Endothelial cell of umbilical vein (primary cell): ENCODE data around the gene SNAI3. TPM values are rescaled to one million over a fixed set of nuclear protein-coding genes. Genes with fewer than 3 reads are reported as not detected.

ENCODE experiments used
- BruUV-seq: library from RNA; stranded (reverse); fragments of 400-500 nt; replicated peaks from 2 replicates; lab custom pipeline; 2021; lab: Mats Ljungman, UMichigan
- CTCF ChIA-PET: fragments of 300-600, 350-600 bp; sonication (Branson Sonifier 250); formaldehyde crosslinking; loops from one replicate; lab custom pipeline; 2021; ENCODE audit warnings: antibody characterized with exemption, inconsistent platforms; lab: Charles Lee
- POLR2A ChIA-PET: fragments of 300-600, 350-600 bp; sonication (Branson Sonifier 250); formaldehyde crosslinking; loops from one replicate; lab custom pipeline; 2021; ENCODE audit warnings: antibody characterized with exemption, inconsistent platforms; lab: Charles Lee
- DNase-seq: peaks from one replicate; pipeline ENCODE4 v3.0.0-alpha.2; 2011; ENCODE audit warnings: low read depth, low spot score
- FAIRE-seq: peaks from 2 replicates; lab custom pipeline; 2011; peaks lifted over from hg19 to GRCh38; lab: Jason Lieb, UNC
- H2AFZ ChIP-seq: 2 replicates; pipeline ENCODE4 v1.6.0; 2012; ENCODE audit warnings: low read depth, low read length, control low read depth, inconsistent platforms
- H3K27ac ChIP-seq: 2 replicates; pipeline ENCODE4 v1.5.1; 2011; ENCODE audit warnings: low read depth, mild to moderate bottlenecking, control low read depth, low read length, moderate library complexity; ENCODE audit not compliant: insufficient read depth
- H3K27me3 ChIP-seq, 2 experiments: 2 replicates each; pipeline versions ENCODE4 v1.6.0 to v1.6.1; 2011; ENCODE audit warnings: low read length in 2 of 2, mixed read lengths in 1 of 2; ENCODE audit not compliant: control insufficient read depth in 2 of 2, insufficient read depth in 2 of 2
- H3K36me3 ChIP-seq, 2 experiments: 2 replicates in 1 of 2; 3 replicates in 1 of 2; pipeline ENCODE4 v1.5.1; 2011; ENCODE audit warnings: low read length in 2 of 2, mild to moderate bottlenecking in 1 of 2, moderate library complexity in 1 of 2; ENCODE audit not compliant: control insufficient read depth in 2 of 2, insufficient read depth in 2 of 2; ENCODE audit errors: extremely low read depth in 1 of 2
- H3K4me1 ChIP-seq: 3 replicates; pipeline ENCODE4 v1.5.1; 2011; ENCODE audit warnings: mild to moderate bottlenecking, low read length; ENCODE audit not compliant: control insufficient read depth, insufficient read depth; ENCODE audit errors: extremely low read depth
- H3K4me2 ChIP-seq: 2 replicates; pipeline ENCODE4 v1.6.1; 2011; ENCODE audit warnings: low read length, control low read depth, mixed read lengths; ENCODE audit not compliant: insufficient read depth
- H3K4me3 ChIP-seq, 3 experiments: fragments of 200-600 bp in 1 of 3; sonication (generic), shearing (Covaris generic) in 1 of 3; replicated peaks in 1 of 3; 2 replicates each; pipeline ENCODE4 v1.5.1; 2011 to 2016; ENCODE audit warnings: control low read depth in 3 of 3, low read length in 3 of 3, mild to moderate bottlenecking in 2 of 3, inconsistent platforms in 1 of 3, low read depth in 1 of 3, moderate library complexity in 1 of 3; ENCODE audit not compliant: insufficient read depth in 1 of 3
- H3K79me2 ChIP-seq: 2 replicates; pipeline ENCODE4 v1.6.0; 2012; ENCODE audit warnings: low read length, inconsistent platforms; ENCODE audit not compliant: control insufficient read depth, insufficient read depth
- H3K9ac ChIP-seq: replicated peaks from 2 replicates; pipeline ENCODE3; 2011; ENCODE audit warnings: low read length, control low read depth; ENCODE audit not compliant: insufficient read depth; ENCODE audit errors: extremely low read depth
- H3K9me1 ChIP-seq: replicated peaks from 3 replicates; pipeline ENCODE4 v1.6.0; 2011; ENCODE audit warnings: mild to moderate bottlenecking, low read length; ENCODE audit not compliant: control insufficient read depth, insufficient read depth; ENCODE audit errors: extremely low read depth
- H3K9me3 ChIP-seq: replicated peaks from 2 replicates; pipeline ENCODE4 v1.5.1; 2012; ENCODE audit warnings: low read length, inconsistent platforms; ENCODE audit not compliant: control insufficient read depth, insufficient read depth
- H4K20me1 ChIP-seq: replicated peaks from 2 replicates; pipeline ENCODE3; 2011; ENCODE audit warnings: mild to moderate bottlenecking, low read length; ENCODE audit not compliant: control insufficient read depth, insufficient read depth; ENCODE audit errors: extremely low read depth
- EZH2 ChIP-seq: IDR thresholded peaks from 2 replicates; pipeline ENCODE4 v1.6.1; 2012; ENCODE audit warnings: borderline replicate concordance, low read depth, mild to moderate bottlenecking, moderate library complexity, low read length, inconsistent platforms; ENCODE audit not compliant: severe bottlenecking
- FOS ChIP-seq: IDR thresholded peaks from 2 replicates; pipeline ENCODE4 v1.6.1; 2011; ENCODE audit warnings: mild to moderate bottlenecking, low read length, moderate library complexity, borderline replicate concordance; ENCODE audit not compliant: insufficient read depth
- GATA2 ChIP-seq: IDR thresholded peaks from 2 replicates; pipeline ENCODE4 v1.7.0; 2011; ENCODE audit warnings: low read depth, mild to moderate bottlenecking, moderate library complexity, mixed read lengths, low read length; ENCODE audit not compliant: insufficient read length, insufficient read depth
- JUN ChIP-seq: IDR thresholded peaks from 2 replicates; pipeline ENCODE4 v1.6.1; 2011; ENCODE audit warnings: borderline replicate concordance, low read depth; ENCODE audit not compliant: insufficient read length, insufficient read depth
- POLR2A ChIP-seq: IDR thresholded peaks from 2 replicates; pipeline ENCODE4 v1.6.1; 2012; ENCODE audit warnings: low read depth, mild to moderate bottlenecking, control low read depth, low read length
- dilution Hi-C: fragments of 300-500 bp; cut with MboI; formaldehyde crosslinking; loops from one replicate; pipeline ENCODE4 v1.15.0; 2019; ENCODE audit warnings: low sequenced_read_pairs; ENCODE audit not compliant: extremely low pct_ligation_motif_present
- intact Hi-C: fragments of 100-400 bp; cut with micrococcal nuclease; formaldehyde crosslinking; loops from one replicate; pipeline ENCODE4 v1.10.0; 2022
- polyA plus RNA-seq, 4 experiments: library from polyadenylated mRNA; depleted of rRNA in 3 of 4; stranded (reverse) in 3 of 4; unstranded in 1 of 4; fragments of >200 nt; gene quantifications; 2 replicates each; pipeline versions ENCODE4 v1.2.1 to v1.2.3, GENCODE V29; 2011 to 2012; ENCODE audit warnings: missing spikeins in 1 of 4
- total RNA-seq: library from RNA; stranded (reverse); gene quantifications from 2 replicates; pipeline ENCODE4 v1.2.3, GENCODE V29; 2021
- TF ChIP-seq, protein P1 (sequence below), 2 donors: IDR thresholded peaks; 1 replicate in 1 of 2; 2 replicates in 1 of 2; pipeline ENCODE4 v1.5.1; 2011; ENCODE audit warnings: low read length in 2 of 2, mild to moderate bottlenecking in 2 of 2, moderate library complexity in 2 of 2, control low read depth in 1 of 2, inconsistent platforms in 1 of 2, low read depth in 1 of 2; ENCODE audit not compliant: insufficient read depth in 1 of 2; ENCODE audit errors: extremely low read depth in 1 of 2

SNAI3 gene
- total and polyA plus RNA-seq, 2 donors (not counting 3 experiments of a cell fraction or from before 2014, with no cell fraction given): 0.30 to 0.31 TPM

DNA sequence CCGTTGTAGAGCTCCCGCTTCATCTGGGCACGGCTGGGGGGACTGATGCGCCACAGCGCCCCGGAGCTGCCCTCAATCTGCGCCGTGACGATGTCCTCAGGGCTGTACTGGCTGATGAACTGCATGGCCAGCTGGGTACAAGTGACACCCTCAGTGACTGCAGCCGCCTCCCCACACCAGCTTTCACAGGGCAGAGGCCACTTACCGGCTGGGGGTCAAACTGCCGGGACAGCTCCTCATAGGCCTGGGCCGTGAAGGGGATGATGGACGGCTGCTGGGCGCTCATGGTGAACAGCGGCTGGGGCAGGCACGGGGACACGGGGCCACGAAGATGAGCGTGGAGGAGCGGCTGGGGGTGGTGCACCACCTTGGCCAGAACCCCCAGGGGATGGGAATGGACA, 30.3 kb upstream of the SNAI3 start:
- DNase-seq (no peak), FAIRE-seq (no peak)
- ChIA-PET CTCF (interaction anchor here (2.2 kb wide), 1 partner anchor 21 kb away, joined by 9 read pairs; no protein-coding TSS in a partner anchor), POLR2A (no interaction called here)
- Histone ChIP-seq H3K79me2 (peaks cover 2% of the 10 kb centered on the region), H3K4me1 (no peaks in the 10 kb centered on the region), H4K20me1 (no peaks in the 10 kb centered on the region), H3K4me2 (no peak overlapping the region), H3K27ac (no peak overlapping the region), H3K9ac (no peak overlapping the region), H2AFZ (no peak overlapping the region), H3K27me3 (no peaks in the 10 kb centered on the region), H3K9me3 (no peaks in the 10 kb centered on the region), H3K9me1 (no peaks in the 10 kb centered on the region), H3K4me3 (no peak overlapping the region), H3K36me3 (peaks cover 22 to 69% of the 10 kb centered on the region in 2 experiments)
- intact Hi-C loops: no loop called here
- BruUV-seq: no TSS peak
- dilution Hi-C loops: no loop called here
- TF ChIP-seq POLR2A (no peak), FOS (no peak), JUN (no peak), GATA2 (no peak), EZH2 (no peak)
- TF ChIP-seq, protein P1, sequence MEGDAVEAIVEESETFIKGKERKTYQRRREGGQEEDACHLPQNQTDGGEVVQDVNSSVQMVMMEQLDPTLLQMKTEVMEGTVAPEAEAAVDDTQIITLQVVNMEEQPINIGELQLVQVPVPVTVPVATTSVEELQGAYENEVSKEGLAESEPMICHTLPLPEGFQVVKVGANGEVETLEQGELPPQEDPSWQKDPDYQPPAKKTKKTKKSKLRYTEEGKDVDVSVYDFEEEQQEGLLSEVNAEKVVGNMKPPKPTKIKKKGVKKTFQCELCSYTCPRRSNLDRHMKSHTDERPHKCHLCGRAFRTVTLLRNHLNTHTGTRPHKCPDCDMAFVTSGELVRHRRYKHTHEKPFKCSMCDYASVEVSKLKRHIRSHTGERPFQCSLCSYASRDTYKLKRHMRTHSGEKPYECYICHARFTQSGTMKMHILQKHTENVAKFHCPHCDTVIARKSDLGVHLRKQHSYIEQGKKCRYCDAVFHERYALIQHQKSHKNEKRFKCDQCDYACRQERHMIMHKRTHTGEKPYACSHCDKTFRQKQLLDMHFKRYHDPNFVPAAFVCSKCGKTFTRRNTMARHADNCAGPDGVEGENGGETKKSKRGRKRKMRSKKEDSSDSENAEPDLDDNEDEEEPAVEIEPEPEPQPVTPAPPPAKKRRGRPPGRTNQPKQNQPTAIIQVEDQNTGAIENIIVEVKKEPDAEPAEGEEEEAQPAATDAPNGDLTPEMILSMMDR (IDR thresholded peaks at IDR 0.05; ENCODE audit: extremely low read depth in 1 of 2, insufficient read depth in 1 of 2, low read depth in 1 of 2, low read length in 2 of 2): no peak
